HEK293 (cell line): ENCODE measurements around the gene BTBD18.
"Not testable (repeated sequence)": the region's sequence is repeated elsewhere in the genome, so short reads cannot be mapped to it uniquely, and the experiment has no call there.

Experiments
- CTCF ChIA-PET: fragments of 350-600 bp; formaldehyde crosslinking; extraction: SDS; loops from one replicate; lab custom pipeline; 2021; ENCODE audit warnings: antibody characterized with exemption; lab: Yijun Ruan, JAX
- POLR2A ChIA-PET: fragments of 300-600 bp; formaldehyde crosslinking; extraction: SDS; loops from one replicate; lab custom pipeline; 2020; ENCODE audit warnings: antibody characterized with exemption, inconsistent platforms; lab: Yijun Ruan, JAX
- H3K27ac ChIP-seq: fragments of 200-500 bp; sonication (Bioruptor generic); 2 replicates; pipeline ENCODE4 v1.5.1; 2014; ENCODE audit warnings: low read depth, low read length, control low read depth, inconsistent platforms; ENCODE audit errors: extremely low read depth
- H3K36me3 ChIP-seq, 2 experiments: fragments of 200-500 bp in 1 of 2; sonication (Bioruptor generic) in 1 of 2; 1 replicate in 1 of 2; 2 replicates in 1 of 2; pipeline ENCODE4 v1.5.1; 2014 to 2017; ENCODE audit warnings: inconsistent platforms in 2 of 2, low read length in 2 of 2; ENCODE audit not compliant: control insufficient read depth in 2 of 2, insufficient read depth in 1 of 2
- H3K4me1 ChIP-seq: fragments of 200-500 bp; sonication (Bioruptor generic); 2 replicates; pipeline ENCODE4 v1.5.1; 2014; ENCODE audit warnings: mild to moderate bottlenecking, low read length, inconsistent platforms; ENCODE audit not compliant: control insufficient read depth, insufficient read depth
- H3K4me3 ChIP-seq: 2 replicates; pipeline ENCODE4 v1.5.1; 2011; ENCODE audit warnings: low read depth, mild to moderate bottlenecking, control low read depth, low read length, moderate library complexity
- H3K9me3 ChIP-seq: fragments of 200-500 bp; sonication (Bioruptor generic); 2 replicates; pipeline ENCODE4 v1.5.1; 2014; ENCODE audit warnings: low read depth, low read length, inconsistent platforms; ENCODE audit not compliant: control insufficient read depth, insufficient read depth
- BCL11B ChIP-seq: fragments of 450-650 bp; formaldehyde crosslinking; IDR thresholded peaks from 2 replicates; pipeline ENCODE4 v1.5.1; 2016; ENCODE audit warnings: low read depth, missing biosample characterization, missing genetic modification characterization
- KLF1 ChIP-seq: fragments of 450-650 bp; formaldehyde crosslinking; IDR thresholded peaks from 2 replicates; pipeline ENCODE4 v1.5.1; 2016; ENCODE audit warnings: missing biosample characterization, missing genetic modification characterization
- KLF8 ChIP-seq: fragments of 450-650 bp; formaldehyde crosslinking; IDR thresholded peaks from 2 replicates; pipeline ENCODE4 v1.5.1; 2016; ENCODE audit warnings: missing biosample characterization, missing genetic modification characterization
- WT1 ChIP-seq: fragments of 450-650 bp; formaldehyde crosslinking; IDR thresholded peaks from 2 replicates; pipeline ENCODE4 v1.5.1; 2016; ENCODE audit warnings: missing biosample characterization, missing genetic modification characterization
- ZNF114 ChIP-seq: fragments of 450-650 bp; formaldehyde crosslinking; IDR thresholded peaks from 2 replicates; pipeline ENCODE4 v1.5.0; 2017; ENCODE audit warnings: missing biosample characterization, missing genetic modification characterization
- ZNF133 ChIP-seq: fragments of 450-650 bp; formaldehyde crosslinking; IDR thresholded peaks from 2 replicates; pipeline ENCODE4 v1.5.1; 2016; ENCODE audit warnings: missing biosample characterization, missing genetic modification characterization
- ZNF174 ChIP-seq: fragments of 450-650 bp; formaldehyde crosslinking; IDR thresholded peaks from 2 replicates; pipeline ENCODE4 v1.5.0; 2017; ENCODE audit warnings: missing biosample characterization, mild to moderate bottlenecking, missing genetic modification characterization
- ZNF221 ChIP-seq: fragments of 450-650 bp; formaldehyde crosslinking; IDR thresholded peaks from 2 replicates; pipeline ENCODE4 v1.5.1; 2017; ENCODE audit warnings: missing biosample characterization, missing genetic modification characterization, borderline replicate concordance
- ZNF311 ChIP-seq: fragments of 450-650 bp; formaldehyde crosslinking; IDR thresholded peaks from 2 replicates; pipeline ENCODE4 v1.5.1; 2017; ENCODE audit warnings: missing biosample characterization, missing genetic modification characterization, borderline replicate concordance
- ZNF350 ChIP-seq: fragments of 450-650 bp; formaldehyde crosslinking; IDR thresholded peaks from 2 replicates; pipeline ENCODE4 v1.5.0; 2017; ENCODE audit warnings: missing biosample characterization, mild to moderate bottlenecking, missing genetic modification characterization
- ZNF37A ChIP-seq: fragments of 450-650 bp; IDR thresholded peaks from 2 replicates; pipeline ENCODE4 v1.5.1; 2018; ENCODE audit warnings: missing biosample characterization, missing genetic modification characterization
- ZNF404 ChIP-seq: fragments of 450-650 bp; formaldehyde crosslinking; IDR thresholded peaks from 2 replicates; pipeline ENCODE4 v1.5.1; 2017; ENCODE audit warnings: missing biosample characterization, missing genetic modification characterization
- ZNF561 ChIP-seq: fragments of 450-650 bp; IDR thresholded peaks from 2 replicates; pipeline ENCODE4 v1.5.1; 2018; ENCODE audit warnings: missing biosample characterization, missing genetic modification characterization, borderline replicate concordance
- ZNF571 ChIP-seq: fragments of 450-650 bp; formaldehyde crosslinking; IDR thresholded peaks from 2 replicates; pipeline ENCODE4 v1.5.0; 2017; ENCODE audit warnings: missing biosample characterization, missing genetic modification characterization
- ZNF623 ChIP-seq: fragments of 450-650 bp; formaldehyde crosslinking; IDR thresholded peaks from 2 replicates; pipeline ENCODE4 v1.5.1; 2016; ENCODE audit warnings: missing biosample characterization, missing genetic modification characterization
- ZNF837 ChIP-seq: fragments of 450-650 bp; formaldehyde crosslinking; IDR thresholded peaks from 2 replicates; pipeline ENCODE4 v1.5.1; 2016; ENCODE audit warnings: missing biosample characterization, missing genetic modification characterization
- ZSCAN4 ChIP-seq: fragments of 450-650 bp; formaldehyde crosslinking; IDR thresholded peaks from 2 replicates; pipeline ENCODE4 v1.5.1; 2017; ENCODE audit warnings: missing biosample characterization, missing genetic modification characterization
- ZXDB ChIP-seq: fragments of 450-650 bp; formaldehyde crosslinking; IDR thresholded peaks from 2 replicates; pipeline ENCODE4 v1.5.1; 2016; ENCODE audit warnings: missing biosample characterization, missing genetic modification characterization
- TF ChIP-seq, protein P1 (sequence below): fragments of 450-650 bp; formaldehyde crosslinking; IDR thresholded peaks from 2 replicates; pipeline ENCODE4 v1.5.1; 2017; ENCODE audit warnings: missing biosample characterization, missing genetic modification characterization

The BTBD18 gene

GRCh38 chr11:57728829-57729228 is 22.8 kb downstream of the BTBD18 start:
- ChIA-PET POLR2A (interaction anchor here (1.7 kb wide), 1 partner anchor 8 kb away, joined by 5 read pairs; no protein-coding TSS in a partner anchor), CTCF (interaction anchor here (0.6 to 1.3 kb wide), 3 partner anchors 12 to 72 kb away, joined by 3 to 6 read pairs (median 6); partner anchors contain the start of gene SELENOH)
- no peaks in the 10 kb centered on the region for H3K4me1 ChIP-seq
- TF ChIP-seq, protein P1, sequence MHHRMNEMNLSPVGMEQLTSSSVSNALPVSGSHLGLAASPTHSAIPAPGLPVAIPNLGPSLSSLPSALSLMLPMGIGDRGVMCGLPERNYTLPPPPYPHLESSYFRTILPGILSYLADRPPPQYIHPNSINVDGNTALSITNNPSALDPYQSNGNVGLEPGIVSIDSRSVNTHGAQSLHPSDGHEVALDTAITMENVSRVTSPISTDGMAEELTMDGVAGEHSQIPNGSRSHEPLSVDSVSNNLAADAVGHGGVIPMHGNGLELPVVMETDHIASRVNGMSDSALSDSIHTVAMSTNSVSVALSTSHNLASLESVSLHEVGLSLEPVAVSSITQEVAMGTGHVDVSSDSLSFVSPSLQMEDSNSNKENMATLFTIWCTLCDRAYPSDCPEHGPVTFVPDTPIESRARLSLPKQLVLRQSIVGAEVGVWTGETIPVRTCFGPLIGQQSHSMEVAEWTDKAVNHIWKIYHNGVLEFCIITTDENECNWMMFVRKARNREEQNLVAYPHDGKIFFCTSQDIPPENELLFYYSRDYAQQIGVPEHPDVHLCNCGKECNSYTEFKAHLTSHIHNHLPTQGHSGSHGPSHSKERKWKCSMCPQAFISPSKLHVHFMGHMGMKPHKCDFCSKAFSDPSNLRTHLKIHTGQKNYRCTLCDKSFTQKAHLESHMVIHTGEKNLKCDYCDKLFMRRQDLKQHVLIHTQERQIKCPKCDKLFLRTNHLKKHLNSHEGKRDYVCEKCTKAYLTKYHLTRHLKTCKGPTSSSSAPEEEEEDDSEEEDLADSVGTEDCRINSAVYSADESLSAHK (tag by site-specific recombination), result no peak
- no peak for TF ChIP-seq ZNF311 (tag by site-specific recombination)
- TF ChIP-seq WT1 (tag by site-specific recombination), result no peak
- TF ChIP-seq ZNF174 (tag by site-specific recombination), result no peak
- no peak for TF ChIP-seq ZNF133 (tag by site-specific recombination)
- no peak for TF ChIP-seq ZXDB
- TF ChIP-seq KLF8 (tag by site-specific recombination), result no peak
- no peak for TF ChIP-seq ZSCAN4
- no peak for TF ChIP-seq ZNF561
- no peak for TF ChIP-seq KLF1 (tag by site-specific recombination)
- no peak for TF ChIP-seq ZNF623 (tag by site-specific recombination)
- TF ChIP-seq BCL11B (tag by site-specific recombination), result no peak
- no peak for TF ChIP-seq ZNF114 (tag by site-specific recombination)
- no peak overlapping the region for H3K4me3 ChIP-seq
- H3K9me3 ChIP-seq, result no peaks in the 10 kb centered on the region
- no peaks in the 10 kb centered on the region for H3K36me3 ChIP-seq
- no peak overlapping the region for H3K27ac ChIP-seq

GRCh38 chr11:57727185-57727584 is 24.4 kb downstream of the BTBD18 start:
- H3K27ac ChIP-seq, result no peak overlapping the region
- H3K9me3 ChIP-seq, result no peaks in the 10 kb centered on the region
- H3K4me3 ChIP-seq, result no peak overlapping the region
- no peak for TF ChIP-seq ZNF37A (tag by site-specific recombination)
- TF ChIP-seq ZNF221 (tag by site-specific recombination), result no peak
- no peak for TF ChIP-seq ZNF837 (tag by site-specific recombination)
- no peak for TF ChIP-seq ZNF571
- TF ChIP-seq ZNF350, result no peak
- TF ChIP-seq ZNF404 (tag by site-specific recombination), result no peak
- H3K36me3 ChIP-seq, result peaks cover 0 to 3% of the 10 kb centered on the region in 2 experiments; a peak in 2 of 3 replicates
- H3K4me1 ChIP-seq, result no peaks in the 10 kb centered on the region
- POLR2A ChIA-PET, result interaction anchor here (1.1 to 1.7 kb wide), 2 partner anchors 9 to 15 kb away, joined by 3 to 5 read pairs; partner anchors contain the start of gene MED19
- CTCF ChIA-PET, result interaction anchor here (0.7 to 1.1 kb wide), 2 partner anchors 74 to 172 kb away, joined by 3 read pairs; no protein-coding TSS in a partner anchor

- H3K36me3 ChIP-seq, result peaks cover 4 to 25% of the 10 kb centered on the region in 2 experiments; a peak in 2 of 3 replicates
- H3K4me3 ChIP-seq, H3K4me1 ChIP-seq, POLR2A ChIA-PET, H3K27ac ChIP-seq, H3K9me3 ChIP-seq, CTCF ChIA-PET: not testable (repeated sequence)
These were observed 34.9 kb downstream of the BTBD18 start for GRCh38 chr11:57716726-57717125.
